ENCODE measurements around the gene SOCS6. TPM values are rescaled to one million over a fixed set of nuclear protein-coding genes. Genes with fewer than 3 reads are reported as not detected.

Gene SOCS6, protein sequence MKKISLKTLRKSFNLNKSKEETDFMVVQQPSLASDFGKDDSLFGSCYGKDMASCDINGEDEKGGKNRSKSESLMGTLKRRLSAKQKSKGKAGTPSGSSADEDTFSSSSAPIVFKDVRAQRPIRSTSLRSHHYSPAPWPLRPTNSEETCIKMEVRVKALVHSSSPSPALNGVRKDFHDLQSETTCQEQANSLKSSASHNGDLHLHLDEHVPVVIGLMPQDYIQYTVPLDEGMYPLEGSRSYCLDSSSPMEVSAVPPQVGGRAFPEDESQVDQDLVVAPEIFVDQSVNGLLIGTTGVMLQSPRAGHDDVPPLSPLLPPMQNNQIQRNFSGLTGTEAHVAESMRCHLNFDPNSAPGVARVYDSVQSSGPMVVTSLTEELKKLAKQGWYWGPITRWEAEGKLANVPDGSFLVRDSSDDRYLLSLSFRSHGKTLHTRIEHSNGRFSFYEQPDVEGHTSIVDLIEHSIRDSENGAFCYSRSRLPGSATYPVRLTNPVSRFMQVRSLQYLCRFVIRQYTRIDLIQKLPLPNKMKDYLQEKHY
- total RNA-seq = 43.4 and 46.0 TPM in 2 replicates

GRCh38 chr18:70288851-70289328, at the start of gene SOCS6:
Gene SOCS6 (plus strand): TSS chr18:70289045. CDS start chr18:70324669, 35,624 bp downstream.

Other genes with a start within 250 kb of the SOCS6 start
- 15.7 and 38.8 TPM in 2 replicates for gene RTTN, start 83.4 kb upstream of the SOCS6 start, total RNA-seq